ENCODE data around the gene ADAMTS17. TPM values are rescaled to one million over a fixed set of nuclear protein-coding genes. Genes with fewer than 3 reads are reported as not detected.

Gene ADAMTS17
- total RNA-seq, 2 experiments from 2014 or later, result 4.1 to 5.0 TPM

DNA sequence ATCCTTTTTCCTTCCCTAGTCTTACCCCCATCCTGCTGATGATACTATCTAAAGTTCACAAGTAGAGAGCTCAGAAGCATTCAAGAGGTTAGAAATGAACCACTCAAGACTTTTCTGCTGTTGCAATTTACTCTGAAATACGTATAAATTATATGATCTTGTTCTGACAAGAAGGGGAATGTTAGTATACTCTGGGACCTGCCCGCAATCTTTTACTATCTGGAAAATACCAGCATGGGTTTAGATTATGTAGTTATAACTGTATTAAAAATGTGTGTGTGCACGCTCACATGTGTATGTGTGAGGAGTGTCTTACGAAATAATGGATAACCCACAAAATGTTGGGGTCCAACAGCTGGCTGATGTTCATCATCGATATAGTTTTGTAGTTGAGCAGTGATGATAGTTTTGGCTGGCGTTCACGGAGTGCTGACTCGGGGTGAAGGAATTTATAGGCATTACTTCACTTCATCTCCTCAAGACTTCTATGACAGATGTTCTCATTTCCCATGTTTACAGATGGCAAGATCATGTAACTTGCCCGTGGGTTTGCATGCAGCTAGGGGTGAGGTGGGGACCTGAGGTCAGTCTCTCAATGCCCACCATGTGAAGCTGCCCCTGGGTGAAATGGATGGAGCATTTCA is 311.1 kb downstream of the ADAMTS17 start:
- Mint-ChIP-seq H3K4me3 (no peak overlapping the region), H3K27ac (no peak overlapping the region), H3K27me3 (no peaks in the 10 kb centered on the region), H3K4me1 (no peaks in the 10 kb centered on the region), H3K36me3 (ENCODE audit: low read depth) (peaks cover 2% of the 10 kb centered on the region), H3K9me3 (peaks cover 18% of the 10 kb centered on the region)
- CTCF ChIA-PET, result no interaction called here
- POLR2A ChIA-PET, result no interaction called here
- no peak for DNase-seq

DNA sequence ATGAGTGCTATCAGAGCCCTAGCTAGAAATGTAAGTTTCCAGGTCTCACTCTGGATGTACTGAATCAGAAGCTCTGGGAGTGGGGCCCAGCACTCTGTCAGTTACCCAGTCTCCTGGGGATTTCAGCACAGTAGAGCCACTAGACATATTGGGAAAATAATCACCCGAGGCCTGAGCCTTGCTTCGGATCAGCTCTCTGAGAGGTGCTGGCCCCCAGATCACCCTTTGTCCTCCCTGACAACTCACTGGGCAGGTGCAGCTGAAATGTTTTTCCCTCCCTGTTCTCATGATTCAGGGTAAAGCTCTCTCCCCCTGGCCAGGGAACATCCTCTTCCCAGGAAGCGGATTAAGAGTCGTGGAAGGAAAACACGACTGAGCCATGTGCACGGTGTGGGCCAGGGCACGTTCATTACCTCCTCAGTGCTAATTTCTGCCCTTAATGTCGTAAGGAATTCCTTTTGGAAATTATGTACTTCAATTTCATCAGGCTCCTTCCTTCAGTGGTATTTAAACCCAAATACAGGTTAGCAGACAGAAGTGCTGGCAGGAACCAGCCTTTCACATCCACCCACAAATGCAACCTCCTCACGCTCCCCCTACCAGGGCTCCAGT is 311.8 kb downstream of the ADAMTS17 start:
- CTCF ChIA-PET, result no interaction called here
- no peak for DNase-seq
- POLR2A ChIA-PET, result no interaction called here
- no peak overlapping the region for H3K27ac Mint-ChIP-seq
- peaks cover 18% of the 10 kb centered on the region for H3K9me3 Mint-ChIP-seq
- no peaks in the 10 kb centered on the region for H3K4me1 Mint-ChIP-seq
- no peak overlapping the region for H3K4me3 Mint-ChIP-seq
- H3K36me3 Mint-ChIP-seq (ENCODE audit: low read depth), result peaks cover 2% of the 10 kb centered on the region
- H3K27me3 Mint-ChIP-seq, result no peaks in the 10 kb centered on the region

DNA sequence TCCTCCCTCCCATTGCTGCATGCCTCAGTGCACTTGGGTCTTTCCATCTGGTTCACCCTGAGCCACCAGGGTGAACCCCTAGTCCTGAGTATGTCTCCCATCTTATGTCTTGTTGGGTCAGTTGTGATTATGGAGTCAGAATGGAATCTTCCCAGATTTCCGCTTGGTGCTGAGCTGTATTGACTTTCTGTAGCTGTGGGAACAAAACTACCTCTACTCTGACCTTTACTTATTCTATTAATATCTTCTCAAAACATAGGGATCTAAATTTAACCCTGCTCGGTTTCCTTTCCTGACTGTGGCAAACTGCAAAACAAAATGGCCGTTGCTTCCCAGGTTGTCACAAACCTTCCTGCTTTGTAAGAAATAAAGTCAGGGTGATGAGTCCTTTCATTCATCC is 312.7 kb downstream of the ADAMTS17 start:
- no peak for DNase-seq
- H3K4me3 Mint-ChIP-seq, result no peak overlapping the region
- peaks cover 18% of the 10 kb centered on the region for H3K9me3 Mint-ChIP-seq
- H3K27me3 Mint-ChIP-seq, result no peaks in the 10 kb centered on the region
- ChIA-PET POLR2A (no interaction called here), CTCF (interaction anchor here (1.1 kb wide), 1 partner anchor 14 kb away, joined by 3 read pairs; no protein-coding TSS in a partner anchor)
- H3K27ac Mint-ChIP-seq, result no peak overlapping the region
- H3K36me3 Mint-ChIP-seq (ENCODE audit: low read depth), result peaks cover 2% of the 10 kb centered on the region
- no peaks in the 10 kb centered on the region for H3K4me1 Mint-ChIP-seq

DNA sequence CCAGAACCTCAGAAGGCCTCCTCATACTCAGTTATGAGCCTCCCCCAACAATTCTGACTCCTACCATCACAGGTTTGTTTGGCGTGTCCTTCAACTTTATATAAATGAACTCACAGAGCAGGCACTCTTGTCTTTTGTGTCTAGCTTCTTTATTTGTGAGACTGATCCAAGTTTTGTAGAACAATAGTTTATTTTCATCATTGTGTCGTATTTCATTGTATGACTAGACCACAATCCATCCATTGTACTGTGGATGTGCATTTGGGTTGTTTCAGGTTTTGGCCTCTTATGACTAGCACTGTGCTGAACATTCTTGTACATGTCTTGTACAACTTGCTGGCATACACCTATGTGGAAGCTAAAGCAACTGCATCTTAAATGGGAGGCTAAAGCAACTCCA is 315.7 kb downstream of the ADAMTS17 start:
- peaks cover 2% of the 10 kb centered on the region for H3K36me3 Mint-ChIP-seq (ENCODE audit: low read depth)
- no peak overlapping the region for H3K4me3 Mint-ChIP-seq
- no peak for DNase-seq
- ChIA-PET POLR2A (no interaction called here), CTCF (no interaction called here)
- H3K9me3 Mint-ChIP-seq, result peaks cover 18% of the 10 kb centered on the region
- H3K27ac Mint-ChIP-seq, result no peak overlapping the region
- H3K4me1 Mint-ChIP-seq, result no peaks in the 10 kb centered on the region
- no peaks in the 10 kb centered on the region for H3K27me3 Mint-ChIP-seq

DNA sequence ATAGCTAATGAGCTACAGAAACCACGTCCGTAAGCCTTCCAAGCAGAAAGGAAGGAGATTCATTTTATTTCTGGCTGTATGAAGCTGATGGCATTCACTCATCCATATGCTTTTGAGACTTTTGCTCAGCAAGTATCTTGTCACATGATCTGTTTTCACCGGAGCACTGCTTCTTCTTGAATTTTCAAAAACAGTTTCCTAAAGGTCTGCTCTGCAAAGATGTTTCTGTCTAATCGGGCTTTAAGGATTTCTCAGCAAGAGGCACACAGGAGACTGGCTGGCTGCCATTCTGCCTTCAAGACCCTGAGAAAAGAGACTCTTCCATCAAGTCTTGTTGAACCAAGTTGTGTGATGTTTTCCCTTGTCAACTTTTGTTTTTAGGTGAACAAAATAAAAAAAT is 319.0 kb downstream of the ADAMTS17 start:
- H3K4me3 Mint-ChIP-seq, result no peak overlapping the region

GRCh38 chr15:100022391-100022790 is 319.4 kb downstream of the ADAMTS17 start:
- POLR2A ChIA-PET, result no interaction called here
- no peak overlapping the region for H3K4me3 Mint-ChIP-seq
- no peaks in the 10 kb centered on the region for H3K4me1 Mint-ChIP-seq
- no peak overlapping the region for H3K27ac Mint-ChIP-seq
- no peaks in the 10 kb centered on the region for H3K27me3 Mint-ChIP-seq
- H3K36me3 Mint-ChIP-seq (ENCODE audit: low read depth), result no peaks in the 10 kb centered on the region
- H3K9me3 Mint-ChIP-seq, result peaks cover 11% of the 10 kb centered on the region
- DNase-seq, result no peak
- CTCF ChIA-PET, result no interaction called here

More for the DNA sequence above, 319.0 kb downstream of the ADAMTS17 start:
- ChIA-PET POLR2A (no interaction called here), CTCF (no interaction called here)
- H3K27me3 Mint-ChIP-seq, result no peaks in the 10 kb centered on the region
- H3K9me3 Mint-ChIP-seq, result peaks cover 14% of the 10 kb centered on the region
- no peak for DNase-seq
- no peaks in the 10 kb centered on the region for H3K36me3 Mint-ChIP-seq (ENCODE audit: low read depth)
- no peaks in the 10 kb centered on the region for H3K4me1 Mint-ChIP-seq
- no peak overlapping the region for H3K27ac Mint-ChIP-seq

GRCh38 chr15:100021653-100022052 is 320.1 kb downstream of the ADAMTS17 start:
- CTCF ChIA-PET, result no interaction called here
- Mint-ChIP-seq H3K27ac (no peak overlapping the region), H3K27me3 (no peaks in the 10 kb centered on the region), H3K4me3 (no peak overlapping the region), H3K36me3 (ENCODE audit: low read depth) (no peaks in the 10 kb centered on the region), H3K9me3 (peaks cover 9% of the 10 kb centered on the region), H3K4me1 (no peaks in the 10 kb centered on the region)
- POLR2A ChIA-PET, result no interaction called here
- DNase-seq, result no peak

DNA sequence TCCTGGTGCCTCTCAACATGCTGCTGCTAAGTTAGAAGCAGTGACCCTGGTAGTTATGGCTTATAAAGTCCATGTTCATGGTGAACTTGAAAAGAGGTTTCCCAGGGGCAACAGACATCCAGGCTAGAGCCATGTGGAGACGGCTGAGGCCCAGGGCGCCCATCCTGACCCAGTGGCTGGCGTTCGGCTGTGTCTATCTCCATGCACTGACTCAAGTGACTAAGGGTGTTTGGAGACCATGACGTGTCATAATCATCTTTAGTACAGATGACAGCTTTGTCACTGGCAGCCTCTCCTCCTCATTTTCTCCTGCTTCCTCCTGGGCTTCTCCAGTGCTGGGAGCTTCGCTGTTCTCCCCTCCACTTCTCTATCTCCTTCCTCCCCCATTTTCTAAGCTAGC is 321.2 kb downstream of the ADAMTS17 start:
- ChIA-PET POLR2A (no interaction called here), CTCF (no interaction called here)
- H3K4me1 Mint-ChIP-seq, result no peaks in the 10 kb centered on the region
- H3K9me3 Mint-ChIP-seq, result peaks cover 9% of the 10 kb centered on the region
- H3K36me3 Mint-ChIP-seq (ENCODE audit: low read depth), result no peaks in the 10 kb centered on the region
- DNase-seq, result no peak
- H3K27me3 Mint-ChIP-seq, result no peaks in the 10 kb centered on the region
- H3K27ac Mint-ChIP-seq, result no peak overlapping the region
- no peak overlapping the region for H3K4me3 Mint-ChIP-seq

DNA sequence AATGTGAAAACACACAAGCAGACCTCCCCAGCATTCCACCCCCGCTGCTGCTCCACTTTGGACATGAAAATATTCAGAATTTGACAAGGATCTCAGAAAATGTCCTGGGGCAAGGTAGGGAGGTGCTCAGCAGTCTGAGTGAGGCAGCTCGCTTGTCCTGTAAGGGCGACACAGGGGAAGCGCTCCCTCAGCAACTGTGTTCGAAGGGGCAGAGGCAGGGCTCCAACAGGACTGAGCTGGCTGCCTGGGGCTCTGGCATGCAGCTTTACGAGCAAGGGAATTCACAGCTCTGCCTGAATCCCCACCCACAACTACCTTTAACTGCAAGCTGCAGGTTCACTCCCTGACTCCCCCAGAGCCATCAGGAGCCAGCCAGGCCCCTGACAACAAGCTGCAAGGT is 321.6 kb downstream of the ADAMTS17 start:
- ChIA-PET POLR2A (no interaction called here), CTCF (no interaction called here)
- H3K4me3 Mint-ChIP-seq, result no peak overlapping the region
- DNase-seq, result no peak
- no peaks in the 10 kb centered on the region for H3K36me3 Mint-ChIP-seq (ENCODE audit: low read depth)
- peaks cover 9% of the 10 kb centered on the region for H3K9me3 Mint-ChIP-seq
- H3K27ac Mint-ChIP-seq, result no peak overlapping the region
- no peaks in the 10 kb centered on the region for H3K4me1 Mint-ChIP-seq
- no peaks in the 10 kb centered on the region for H3K27me3 Mint-ChIP-seq

DNA sequence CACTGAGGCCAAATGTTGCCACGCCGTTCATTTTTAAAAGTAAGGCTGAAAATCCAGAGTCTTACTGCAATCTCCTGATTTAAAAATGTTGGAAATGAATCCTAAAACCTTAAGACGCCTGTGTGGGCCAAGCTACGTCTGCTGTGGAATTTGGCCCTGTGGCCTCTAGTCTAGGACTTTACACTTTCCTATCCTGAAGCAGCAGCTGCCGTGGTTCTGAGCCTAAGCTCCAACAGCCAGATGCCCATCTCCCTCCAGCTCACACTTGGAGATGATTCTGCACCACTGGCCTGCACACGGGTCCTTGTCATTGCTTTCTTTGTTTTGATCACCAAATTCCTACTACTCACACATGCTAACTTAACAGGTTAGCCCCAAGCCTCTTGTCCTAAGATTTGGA is 322.2 kb downstream of the ADAMTS17 start:
- peaks cover 9% of the 10 kb centered on the region for H3K9me3 Mint-ChIP-seq
- no peaks in the 10 kb centered on the region for H3K27me3 Mint-ChIP-seq
- no peaks in the 10 kb centered on the region for H3K36me3 Mint-ChIP-seq (ENCODE audit: low read depth)
- CTCF ChIA-PET, result no interaction called here
- DNase-seq, result no peak
- POLR2A ChIA-PET, result no interaction called here
- no peaks in the 10 kb centered on the region for H3K4me1 Mint-ChIP-seq
- no peak overlapping the region for H3K27ac Mint-ChIP-seq
- no peak overlapping the region for H3K4me3 Mint-ChIP-seq

GRCh38 chr15:100018191-100018590 is 323.6 kb downstream of the ADAMTS17 start:
- ChIA-PET CTCF (no interaction called here), POLR2A (no interaction called here)
- DNase-seq, result no peak
- Mint-ChIP-seq H3K4me1 (no peaks in the 10 kb centered on the region), H3K27ac (no peak overlapping the region), H3K36me3 (ENCODE audit: low read depth) (no peaks in the 10 kb centered on the region), H3K4me3 (no peak overlapping the region), H3K27me3 (peaks cover 2% of the 10 kb centered on the region), H3K9me3 (peaks cover 9% of the 10 kb centered on the region)

DNA sequence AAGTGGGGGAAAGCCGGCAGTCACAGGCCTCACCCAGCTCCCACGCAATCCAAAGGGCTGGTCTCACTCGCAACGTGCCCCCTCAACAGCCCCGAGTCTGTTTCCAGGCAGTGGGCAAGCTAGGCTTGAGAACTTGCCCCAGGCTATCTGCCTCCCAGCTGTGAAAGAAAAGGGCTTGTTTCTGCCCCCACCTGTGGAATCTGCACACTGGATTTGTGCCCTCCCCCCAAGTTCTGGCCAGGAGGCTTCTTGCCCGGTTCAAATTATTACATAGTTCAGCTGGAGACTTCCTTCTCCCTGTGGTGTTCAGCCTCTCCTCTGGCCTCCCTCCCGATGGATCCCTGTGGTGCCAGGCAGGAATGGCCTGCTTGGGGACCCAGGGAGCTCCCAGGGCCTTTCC is 324.6 kb downstream of the ADAMTS17 start:
- Mint-ChIP-seq H3K4me1 (no peaks in the 10 kb centered on the region), H3K4me3 (no peak overlapping the region), H3K27me3 (peaks cover 5% of the 10 kb centered on the region), H3K27ac (no peak overlapping the region), H3K36me3 (ENCODE audit: low read depth) (no peaks in the 10 kb centered on the region), H3K9me3 (peaks cover 9% of the 10 kb centered on the region)
- ChIA-PET POLR2A (no interaction called here), CTCF (no interaction called here)
- no peak for DNase-seq

GRCh38 chr15:100016632-100017031 is 325.1 kb downstream of the ADAMTS17 start:
- CTCF ChIA-PET, result no interaction called here
- Mint-ChIP-seq H3K27me3 (peaks cover 5% of the 10 kb centered on the region), H3K4me1 (no peaks in the 10 kb centered on the region), H3K4me3 (no peak overlapping the region), H3K9me3 (peaks cover 9% of the 10 kb centered on the region), H3K27ac (no peak overlapping the region), H3K36me3 (ENCODE audit: low read depth) (no peaks in the 10 kb centered on the region)
- DNase-seq, result no peak
- POLR2A ChIA-PET, result no interaction called here

DNA sequence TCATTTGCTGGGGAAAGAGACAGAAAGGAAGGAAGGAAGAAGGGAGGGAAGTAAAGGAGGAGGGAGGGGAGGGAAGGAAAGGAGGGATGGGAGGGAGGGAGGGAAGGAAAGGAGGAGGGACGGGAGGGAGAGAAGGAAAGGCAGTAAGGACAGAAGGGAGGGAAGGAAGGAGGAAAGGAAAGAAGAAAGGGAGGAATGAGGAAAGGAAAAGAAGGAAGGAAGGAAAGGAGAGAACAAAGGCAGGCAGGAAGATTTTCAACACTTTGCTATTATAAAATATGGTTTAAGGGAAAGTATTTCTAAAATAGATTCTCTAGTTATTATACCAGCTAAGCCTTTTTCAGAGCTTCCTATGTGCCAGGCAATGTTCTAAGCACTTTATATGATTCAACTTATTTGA is 330.5 kb downstream of the ADAMTS17 start:
- POLR2A ChIA-PET, result no interaction called here
- H3K27me3 Mint-ChIP-seq, result peaks cover 5% of the 10 kb centered on the region
- H3K9me3 Mint-ChIP-seq, result no peaks in the 10 kb centered on the region
- no peaks in the 10 kb centered on the region for H3K4me1 Mint-ChIP-seq
- H3K4me3 Mint-ChIP-seq, result no peak overlapping the region
- no peak overlapping the region for H3K27ac Mint-ChIP-seq
- no peak for DNase-seq
- CTCF ChIA-PET, result no interaction called here
- H3K36me3 Mint-ChIP-seq (ENCODE audit: low read depth), result no peaks in the 10 kb centered on the region
